T-cell (primary cell): ENCODE measurements around the gene CIP2A. TPM values are rescaled to one million over a fixed set of nuclear protein-coding genes. Genes with fewer than 3 reads are reported as not detected.
"Not testable (repeated sequence)": the region's sequence is repeated elsewhere in the genome, so short reads cannot be mapped to it uniquely, and the experiment has no call there.

ENCODE experiments used
- ATAC-seq, 4 experiments: fragments of 200-7000 bp in 3 of 4; fragments of 150-1000 bp in 1 of 4; cut with Tn5 transposase; replicated peaks in 1 of 4; 1 replicate in 3 of 4; 2 replicates in 1 of 4; pipeline ENCODE4 v1.10.0; 2021; ENCODE audit warnings: moderate library complexity in 3 of 4, mild to moderate bottlenecking in 2 of 4, moderate number of reproducible peaks in 1 of 4
- CTCF ChIA-PET, 2 donors: fragments of 300-600 bp; sonication (Branson Sonifier 250); formaldehyde crosslinking; loops; one replicate each; lab custom pipeline; 2022; ENCODE audit warnings: antibody characterized with exemption in 2 of 2; lab: Charles Lee
- POLR2A ChIA-PET, 2 donors: fragments of 300-600 bp; sonication (Branson Sonifier 250); formaldehyde crosslinking; loops; one replicate each; lab custom pipeline; 2022; ENCODE audit warnings: antibody characterized with exemption in 2 of 2; lab: Charles Lee
- DNase-seq, 35 experiments: peaks; one replicate each; pipeline versions ENCODE4 v3.0.0 to v3.0.0-alpha.2; 2013 to 2023
- H3K27ac ChIP-seq: one replicate; pipeline ENCODE4 v1.5.1; 2013; ENCODE audit warnings: low read length
- H3K27me3 ChIP-seq, 2 experiments: replicated peaks in 1 of 2; 1 replicate in 1 of 2; 2 replicates in 1 of 2; pipeline versions ENCODE4 v1.6.1 to v1.7.0; 2013; ENCODE audit warnings: low read length in 1 of 2, mixed read lengths in 1 of 2; ENCODE audit not compliant: control insufficient read depth in 2 of 2, insufficient read depth in 2 of 2; ENCODE audit errors: extremely low read depth in 1 of 2
- H3K36me3 ChIP-seq, 2 donors: 1 replicate in 1 of 2; 2 replicates in 1 of 2; pipeline versions ENCODE4 v1.6.1 to v1.7.0; 2013; ENCODE audit warnings: low read length in 1 of 2; ENCODE audit not compliant: control insufficient read depth in 2 of 2, insufficient read depth in 1 of 2; ENCODE audit errors: extremely low read depth in 1 of 2
- H3K4me1 ChIP-seq, 2 experiments: 1 replicate in 1 of 2; 2 replicates in 1 of 2; pipeline versions ENCODE4 v1.6.1 to v1.7.0; 2013; ENCODE audit warnings: low read length in 2 of 2, mixed read lengths in 1 of 2; ENCODE audit not compliant: insufficient read depth in 2 of 2, control insufficient read depth in 1 of 2; ENCODE audit errors: extremely low read depth in 1 of 2
- H3K4me3 ChIP-seq, 2 donors: 1 replicate in 1 of 2; 2 replicates in 1 of 2; pipeline versions ENCODE4 v1.5.1 to v1.7.0; 2013; ENCODE audit warnings: mild to moderate bottlenecking in 2 of 2, low read length in 1 of 2, moderate library complexity in 1 of 2; ENCODE audit not compliant: control insufficient read depth in 1 of 2; ENCODE audit errors: extremely low read depth in 1 of 2
- H3K9me3 ChIP-seq: 2 replicates; pipeline ENCODE4 v1.7.0; 2013
- H3K27ac Mint-ChIP-seq, 2 donors: one replicate each; pipeline ENCODE4 v1.8.0; 2020 to 2021; ENCODE audit warnings: mild to moderate bottlenecking in 2 of 2, mixed read lengths in 2 of 2
- H3K27me3 Mint-ChIP-seq, 2 donors: one replicate each; pipeline ENCODE4 v1.8.0; 2021 to 2022; ENCODE audit warnings: mixed read lengths in 2 of 2
- H3K36me3 Mint-ChIP-seq: one replicate; pipeline ENCODE4 v1.8.0; 2021; ENCODE audit warnings: mixed read lengths
- H3K4me1 Mint-ChIP-seq, 3 donors: one replicate each; pipeline ENCODE4 v1.8.0; 2020 to 2022; ENCODE audit warnings: mixed read lengths in 3 of 3, mild to moderate bottlenecking in 1 of 3
- H3K4me3 Mint-ChIP-seq, 3 donors: one replicate each; pipeline ENCODE4 v1.8.0; 2020 to 2022; ENCODE audit warnings: mild to moderate bottlenecking in 3 of 3, mixed read lengths in 3 of 3, moderate library complexity in 3 of 3
- H3K9me3 Mint-ChIP-seq, 3 donors: one replicate each; pipeline ENCODE4 v1.8.0; 2020 to 2022; ENCODE audit warnings: mixed read lengths in 3 of 3
- WGBS: methylation state at CpG from one replicate; pipeline ENCODE4 v1.1.5; 2013; ENCODE audit warnings: missing lambda C conversion rate; ENCODE audit not compliant: insufficient coverage; 5-methylcytosine and 5-hydroxymethylcytosine counted together
- total RNA-seq, 35 experiments: library from RNA in 6 of 35; stranded (reverse) in 6 of 35; fragments of 120-200 nt in 1 of 35; gene quantifications; one replicate each; pipeline versions ENCODE4 v1.2.1 to v1.2.4 and lab custom pipeline; 2013 to 2026

Gene CIP2A
- total RNA-seq (1 to 10 TPM; 2.5 to 5.1 (median 4.5) TPM), total RNA-seq (lab: John Stamatoyannopoulos, UW) (5.5 to 53.1 (median 8.6) reads per million in 29 experiments)
- 5.2 TPM for total RNA-seq (2013)

GRCh38 chr3:108589081-108589997 lies at the start of gene CIP2A, which contains the start of gene DZIP3:
CIP2A (minus strand) TSS chr3:108589438; CDS start chr3:108589375, 63 bp downstream.
DZIP3 (plus strand) TSS chr3:108589722; CDS start chr3:108605407, 15,685 bp downstream.
- peaks cover 31 to 40% (median 35%) of the 10 kb centered on the region in 3 donors for H3K4me1 Mint-ChIP-seq
- H3K4me1 ChIP-seq, result peaks cover 3 to 15% of the 10 kb centered on the region in 2 experiments
- H3K4me3 Mint-ChIP-seq, result peak within 1 kb of the TSS; percentile 94 to 99 (median 95)
- H3K27ac ChIP-seq, result peak within 1 kb of the TSS; percentile 96
- CTCF ChIA-PET, result interaction anchor here (0.6 to 3.2 kb wide), 14 partner anchors 8 to 661 kb away, joined by 3 to 39 read pairs (median 3); no protein-coding TSS in a partner anchor
- ATAC-seq (peak; percentile 79 to 82 (median 80)), DNase-seq (peak; percentile 68 to 93 (median 80))
- no peaks in the 10 kb centered on the region for H3K27me3 Mint-ChIP-seq
- POLR2A ChIA-PET, result interaction anchor here (0.5 to 2.9 kb wide), 14 partner anchors 9 to 1065 kb away, joined by 3 to 53 read pairs (median 4); partner anchors contain the start of gene TRAT1 (in 1 of the 2)
- H3K36me3 Mint-ChIP-seq, result peaks cover 3% of the 10 kb centered on the region
- no peaks in the 10 kb centered on the region for H3K36me3 ChIP-seq
- peak within 1 kb of the TSS; percentile 98 for H3K27ac Mint-ChIP-seq
- H3K27me3 ChIP-seq, result no peaks in the 10 kb centered on the region
- H3K9me3 Mint-ChIP-seq, result no peaks in the 10 kb centered on the region
- WGBS, result 0% methylated on average over 46 of the region's 59 CpGs
- H3K9me3 ChIP-seq, result no peaks in the 10 kb centered on the region
- peak within 1 kb of the TSS; percentile 69 to 84 for H3K4me3 ChIP-seq

GRCh38 chr3:108629974-108630373 lies 40.7 kb upstream of the CIP2A start:
- Histone ChIP-seq H3K4me1 (no peaks in the 10 kb centered on the region), H3K27ac (no peak overlapping the region), H3K4me3 (no peak overlapping the region), H3K9me3 (no peaks in the 10 kb centered on the region), H3K27me3 (no peaks in the 10 kb centered on the region), H3K36me3 (peaks cover 2% of the 10 kb centered on the region in 2 donors)
- ChIA-PET CTCF (interaction anchor here in 1 of 2 donors (1.9 kb wide), 1 partner anchor 285 kb away, joined by 6 read pairs; no protein-coding TSS in a partner anchor), POLR2A (no interaction called here)
- Mint-ChIP-seq H3K27me3 (no peaks in the 10 kb centered on the region), H3K4me3 (no peak overlapping the region), H3K9me3 (no peaks in the 10 kb centered on the region), H3K4me1 (no peaks in the 10 kb centered on the region), H3K27ac (no peak overlapping the region), H3K36me3 (peaks cover 37% of the 10 kb centered on the region)
- ATAC-seq (no peak), DNase-seq (no peak)
- WGBS, result no CpG with 5 or more reads among the region's 1 CpG

GRCh38 chr3:108623504-108623903 lies 34.3 kb upstream of the CIP2A start:
- Mint-ChIP-seq H3K4me3 (no peak overlapping the region), H3K27ac (no peak overlapping the region), H3K9me3 (no peaks in the 10 kb centered on the region), H3K36me3 (peaks cover 53% of the 10 kb centered on the region), H3K27me3 (no peaks in the 10 kb centered on the region), H3K4me1 (no peaks in the 10 kb centered on the region)
- Histone ChIP-seq H3K27ac (no peak overlapping the region), H3K9me3 (no peaks in the 10 kb centered on the region), H3K4me3 (no peak overlapping the region), H3K4me1 (no peaks in the 10 kb centered on the region), H3K36me3 (peaks cover 0 to 8% of the 10 kb centered on the region in 2 donors), H3K27me3 (no peaks in the 10 kb centered on the region)
- POLR2A ChIA-PET, result no interaction called here
- DNase-seq (no peak), ATAC-seq (no peak)
- WGBS, result 100% methylated on average over 1 of the region's 3 CpGs
- CTCF ChIA-PET, result no interaction called here

- Mint-ChIP-seq H3K4me3 (no peak overlapping the region), H3K27ac (no peak overlapping the region), H3K36me3 (peaks cover 45% of the 10 kb centered on the region), H3K27me3 (no peaks in the 10 kb centered on the region), H3K9me3 (no peaks in the 10 kb centered on the region), H3K4me1 (no peaks in the 10 kb centered on the region)
- Histone ChIP-seq H3K4me3 (no peak overlapping the region), H3K36me3 (peaks cover 0 to 10% of the 10 kb centered on the region in 2 donors), H3K27me3 (no peaks in the 10 kb centered on the region), H3K9me3 (no peaks in the 10 kb centered on the region), H3K27ac (no peak overlapping the region), H3K4me1 (no peaks in the 10 kb centered on the region)
- ATAC-seq, result no peak
- ChIA-PET CTCF (interaction anchor here in 1 of 2 donors (0.6 kb wide), 1 partner anchor 1966 kb away, joined by 3 read pairs; no protein-coding TSS in a partner anchor), POLR2A (no interaction called here)
- no peak for DNase-seq
- 100% methylated on average over 1 of the region's 1 CpG for WGBS
Measured at GRCh38 chr3:108620250-108620649, 31.0 kb upstream of the CIP2A start.

GRCh38 chr3:108616090-108616489 lies 26.9 kb upstream of the CIP2A start:
- ATAC-seq, H3K9me3 Mint-ChIP-seq, POLR2A ChIA-PET, H3K4me1 ChIP-seq, H3K9me3 ChIP-seq, H3K4me3 ChIP-seq, H3K27ac Mint-ChIP-seq, H3K27me3 ChIP-seq, H3K4me3 Mint-ChIP-seq, H3K27me3 Mint-ChIP-seq, H3K27ac ChIP-seq, DNase-seq, H3K4me1 Mint-ChIP-seq, CTCF ChIA-PET: not testable (repeated sequence)
- H3K36me3 Mint-ChIP-seq, result peaks cover 46% of the 10 kb centered on the region
- peaks cover 0 to 16% of the 10 kb centered on the region in 2 donors for H3K36me3 ChIP-seq
- WGBS, result no CpG with 5 or more reads among the region's 8 CpGs

- H3K27me3 ChIP-seq, result no peaks in the 10 kb centered on the region
- Mint-ChIP-seq H3K4me3 (no peak overlapping the region), H3K36me3 (peaks cover 53% of the 10 kb centered on the region), H3K27me3 (no peaks in the 10 kb centered on the region), H3K4me1 (peaks cover 8 to 11% (median 9%) of the 10 kb centered on the region in 3 donors), H3K27ac (no peak overlapping the region), H3K9me3 (no peaks in the 10 kb centered on the region)
- POLR2A ChIA-PET, result interaction anchor here in 1 of 2 donors (0.6 kb wide), 1 partner anchor 86 kb away, joined by 3 read pairs; no protein-coding TSS in a partner anchor
- no peaks in the 10 kb centered on the region for H3K9me3 ChIP-seq
- ATAC-seq, result no peak
- H3K36me3 ChIP-seq, result peaks cover 6 to 16% of the 10 kb centered on the region in 2 donors
- no CpG with 5 or more reads among the region's 1 CpG for whole genome bisulfite sequencing
- H3K4me3 ChIP-seq, result no peak overlapping the region
- CTCF ChIA-PET, result interaction anchor here in 1 of 2 donors (0.7 kb wide), 1 partner anchor 9 kb away, joined by 3 read pairs; no protein-coding TSS in a partner anchor
- no peak overlapping the region for H3K27ac ChIP-seq
- H3K4me1 ChIP-seq, result peaks cover 3 to 10% of the 10 kb centered on the region in 2 experiments
- DNase-seq, result no peak
Measured at GRCh38 chr3:108610651-108611050, 21.4 kb upstream of the CIP2A start.
